SK-N-SH (cell line): Measurements from ENCODE around the gene LPCAT3. TPM values are rescaled to one million over a fixed set of nuclear protein-coding genes. Genes with fewer than 3 reads are reported as not detected.
A peak's percentile ranks its signal among the peaks of the same experiment; 100 is the strongest.

Source experiments
- CTCF ChIA-PET: fragments of 300-600, 350-600 bp; formaldehyde crosslinking; extraction: SDS; loops from one replicate; lab custom pipeline; 2021; lab: Yijun Ruan, JAX
- POLR2A ChIA-PET: fragments of 350-600 bp; sonication (Branson Sonifier 250); formaldehyde crosslinking; extraction: SDS; loops from one replicate; lab custom pipeline; 2020; ENCODE audit warnings: antibody characterized with exemption, inconsistent platforms; lab: Yijun Ruan, JAX
- DNase-seq: peaks from one replicate; pipeline ENCODE4 v3.0.0; 2012
- H2AFZ ChIP-seq: fragments of 200-600 bp; sonication (generic); 2 replicates; pipeline ENCODE4 v1.8.1; 2016; ENCODE audit warnings: antibody characterized with exemption, mild to moderate bottlenecking, low read depth
- H3F3A ChIP-seq: fragments of 200-600 bp; sonication (generic); replicated peaks from 2 replicates; pipeline ENCODE3; 2016; ENCODE audit warnings: antibody characterized with exemption, mild to moderate bottlenecking; ENCODE audit not compliant: insufficient read depth
- H3K27ac ChIP-seq, 2 experiments: fragments of 200-500 bp in 1 of 2; fragments of 200-600 bp in 1 of 2; sonication (Bioruptor generic) in 1 of 2; sonication (generic), shearing (Covaris generic) in 1 of 2; 2 replicates each; pipeline versions ENCODE4 v1.5.1 to v1.6.1; 2014 to 2016; ENCODE audit warnings: low read depth in 2 of 2, inconsistent platforms in 1 of 2, low read length in 1 of 2, mild to moderate bottlenecking in 1 of 2, mixed read lengths in 1 of 2
- H3K27me3 ChIP-seq: fragments of 200-600 bp; sonication (generic), shearing (Covaris generic); 2 replicates; pipeline ENCODE4 v1.6.1; 2016; ENCODE audit warnings: mixed run types; ENCODE audit not compliant: insufficient read depth
- H3K36me3 ChIP-seq, 2 experiments: fragments of 200-500 bp in 1 of 2; fragments of 200-600 bp in 1 of 2; sonication (Bioruptor generic) in 1 of 2; sonication (generic) in 1 of 2; replicated peaks in 1 of 2; 2 replicates each; pipeline versions ENCODE3 to v1.5.1; 2014 to 2016; ENCODE audit warnings: low read length in 1 of 2, mild to moderate bottlenecking in 1 of 2; ENCODE audit not compliant: insufficient read depth in 2 of 2, control insufficient read depth in 1 of 2
- H3K4me1 ChIP-seq, 2 experiments: fragments of 200-500 bp in 1 of 2; fragments of 200-600 bp in 1 of 2; sonication (Bioruptor generic) in 1 of 2; sonication (generic), shearing (Covaris generic) in 1 of 2; 2 replicates each; pipeline versions ENCODE4 v1.5.1 to v1.6.1; 2014 to 2016; ENCODE audit warnings: low read depth in 1 of 2, low read length in 1 of 2, mixed run types in 1 of 2; ENCODE audit not compliant: insufficient read depth in 2 of 2, control insufficient read depth in 1 of 2
- H3K4me2 ChIP-seq: fragments of 200-600 bp; sonication (generic), shearing (Covaris generic); 2 replicates; pipeline ENCODE4 v1.6.1; 2017; ENCODE audit warnings: mixed run types
- H3K4me3 ChIP-seq, 2 experiments: fragments of 200-500 bp in 1 of 2; fragments of 200-600 bp in 1 of 2; sonication (Bioruptor generic) in 1 of 2; sonication (generic), shearing (Covaris generic) in 1 of 2; 2 replicates each; pipeline versions ENCODE4 v1.5.1 to v1.8.1; 2014 to 2016; ENCODE audit warnings: low read depth in 2 of 2, inconsistent platforms in 1 of 2, low read length in 1 of 2, mild to moderate bottlenecking in 1 of 2, mixed read lengths in 1 of 2, moderate library complexity in 1 of 2
- H3K79me2 ChIP-seq: fragments of 200-600 bp; sonication (generic); 2 replicates; pipeline ENCODE4 v1.8.1; 2017; ENCODE audit warnings: mild to moderate bottlenecking; ENCODE audit not compliant: insufficient read depth
- H3K9ac ChIP-seq: fragments of 200-600 bp; sonication (generic); 2 replicates; pipeline ENCODE4 v1.6.1; 2017; ENCODE audit warnings: mixed run types
- H3K9me2 ChIP-seq: fragments of 200-600 bp; sonication (generic); 2 replicates; pipeline ENCODE4 v1.6.1; 2017; ENCODE audit warnings: mixed run types
- H3K9me3 ChIP-seq: fragments of 200-600 bp; sonication (generic); 2 replicates; pipeline ENCODE4 v1.6.1; 2017; ENCODE audit warnings: mixed run types, mild to moderate bottlenecking, moderate library complexity
- H4K20me1 ChIP-seq: fragments of 200-600 bp; sonication (generic); 2 replicates; pipeline ENCODE4 v1.6.1; 2017; ENCODE audit warnings: mild to moderate bottlenecking, mixed run types; ENCODE audit not compliant: insufficient read depth
- CTCF ChIP-seq: fragments of 200-600 bp; sonication (generic); IDR thresholded peaks from 2 replicates; pipeline ENCODE4 v1.6.1; 2017; ENCODE audit warnings: antibody characterized with exemption, mild to moderate bottlenecking, moderate library complexity
- EP300 ChIP-seq, 2 experiments: IDR thresholded peaks; 2 replicates each; pipeline versions ENCODE4 v1.4.0 to v1.6.1; 2012; ENCODE audit warnings: borderline replicate concordance in 1 of 2, low read depth in 1 of 2, low read length in 1 of 2
- FOXM1 ChIP-seq: IDR thresholded peaks from 2 replicates; pipeline ENCODE4 v1.4.0; 2012; ENCODE audit warnings: low read depth, mild to moderate bottlenecking
- IRF3 ChIP-seq: fragments of 150-350 bp; IDR thresholded peaks from 2 replicates; pipeline ENCODE4 v1.6.1; 2016; ENCODE audit warnings: mild to moderate bottlenecking, low read depth, low read length
- REST ChIP-seq: IDR thresholded peaks from 2 replicates; pipeline ENCODE4 v1.6.1; 2012; ENCODE audit warnings: mild to moderate bottlenecking, low read depth, low read length, moderate library complexity
- RXRA ChIP-seq: IDR thresholded peaks from 2 replicates; pipeline ENCODE4 v1.4.0; 2012; ENCODE audit warnings: low read depth, mild to moderate bottlenecking, borderline replicate concordance
- TEAD4 ChIP-seq: IDR thresholded peaks from 2 replicates; pipeline ENCODE4 v1.4.0; 2012; ENCODE audit warnings: mild to moderate bottlenecking, borderline replicate concordance; ENCODE audit not compliant: insufficient read depth
- WGBS: methylation state at CpG from one replicate; pipeline ENCODE4 v1.1.6; 2017; ENCODE audit warnings: low lambda C conversion rate; 5-methylcytosine and 5-hydroxymethylcytosine counted together
- polyA plus RNA-seq, 3 experiments: library from polyadenylated mRNA; depleted of rRNA; stranded (reverse); fragments of >200 nt; gene quantifications; 2 replicates each; pipeline ENCODE4 v1.2.3, GENCODE V29; 2012

Gene LPCAT3
- polyA plus RNA-seq, 1 of the 3 experiments (the other 2 are of a cell fraction), result 23.8 TPM

GRCh38 chr12:6950401-6950801, 67.9 kb downstream of the LPCAT3 start:
- peak; percentile 62 for DNase-seq
- Histone ChIP-seq H3K79me2 (peaks cover 4% of the 10 kb centered on the region; the same call in 1 of the 2 replicates), H3K9ac (no peak overlapping the region), H3K4me3 (no peak overlapping the region), H3K27ac (no peak overlapping the region), H2AFZ (no peak overlapping the region), H3K4me2 (no peak overlapping the region), H4K20me1 (no peaks in the 10 kb centered on the region), H3K9me2 (no peaks in the 10 kb centered on the region), H3K27me3 (no peaks in the 10 kb centered on the region), H3K4me1 (peaks cover under 1 to 3% of the 10 kb centered on the region in 2 experiments; a peak in 2 of 4 replicates)
- ChIA-PET POLR2A (no interaction called here), CTCF (interaction anchor here (1.3 to 2.9 kb wide), 3 partner anchors 14 to 163 kb away, joined by 6 to 10 read pairs (median 6); no protein-coding TSS in a partner anchor)
- TF ChIP-seq EP300 (IDR thresholded peaks at IDR 0.05; ENCODE audit: borderline replicate concordance in 1 of 2, low read depth in 1 of 2, low read length in 1 of 2) (no peak), FOXM1 (no peak), IRF3 (no peak), RXRA (no peak), CTCF (peak; percentile 41), TEAD4 (no peak)
- TF ChIP-seq, all 33 proteins: peak for 1
- WGBS, result 83% methylated on average over 1 of the region's 1 CpG
- H3F3A ChIP-seq, result no peaks in the 10 kb centered on the region
- H3K36me3 ChIP-seq, result peaks cover 3 to 4% of the 10 kb centered on the region in 2 experiments
- no peaks in the 10 kb centered on the region for H3K9me3 ChIP-seq

GRCh38 chr12:6948873-6949594, 69.2 kb downstream of the LPCAT3 start:
- Histone ChIP-seq H3K27me3 (no peaks in the 10 kb centered on the region), H3K9ac (no peak overlapping the region), H3K4me2 (no peak overlapping the region), H3K27ac (no peak overlapping the region), H2AFZ (no peak overlapping the region), H4K20me1 (no peaks in the 10 kb centered on the region), H3F3A (peaks cover 9% of the 10 kb centered on the region), H3K9me2 (no peaks in the 10 kb centered on the region), H3K36me3 (peaks cover 3 to 5% of the 10 kb centered on the region in 2 experiments), H3K79me2 (peaks cover 10% of the 10 kb centered on the region; the same call in 1 of the 2 replicates), H3K4me3 (no peak overlapping the region), H3K9me3 (no peaks in the 10 kb centered on the region), H3K4me1 (peaks cover 6 to 8% of the 10 kb centered on the region in 2 experiments; a peak in 3 of 4 replicates)
- ChIA-PET CTCF (interaction anchor here (0.7 to 6.5 kb wide), 8 partner anchors 12 to 164 kb away, joined by 3 to 114 read pairs (median 6); partner anchors contain the start of gene C1RL), POLR2A (no interaction called here)
- peak; percentile 55 for DNase-seq
- TF ChIP-seq CTCF (peak; percentile 22; the same call in 1 of the 2 replicates), REST (no peak)
- 90% methylated on average over 15 of the region's 15 CpGs for WGBS
